SK-N-MC (cell line): ENCODE measurements around the gene CYP27C1.

Experiments
- FOXP2 ChIP-seq: optimal IDR thresholded peaks from 2 replicates; pipeline ENCODE3; 2011; ENCODE audit warnings: mild to moderate bottlenecking, moderate library complexity; ENCODE audit not compliant: insufficient read depth; ENCODE audit errors: extremely low read length, control extremely low read depth
- POLR2AphosphoS5 ChIP-seq: IDR thresholded peaks from 2 replicates; pipeline ENCODE4 v1.6.1; 2012; ENCODE audit warnings: mild to moderate bottlenecking, low read depth, low read length, borderline replicate concordance

GRCh38 chr2:127137741-127138140 lies 82.4 kb downstream of the CYP27C1 start:
- no peak for TF ChIP-seq FOXP2
- no peak for TF ChIP-seq POLR2AphosphoS5
